Central memory CD4-positive, alpha-beta T cell (primary cell): Measurements from ENCODE around the gene FAM89A.
"Not testable (repeated sequence)": the region's sequence is repeated elsewhere in the genome, so short reads cannot be mapped to it uniquely, and the experiment has no call there.

Source experiments
- DNase-seq: peaks from one replicate; pipeline ENCODE4 v3.0.0; 2022

Gene FAM89A

DNA sequence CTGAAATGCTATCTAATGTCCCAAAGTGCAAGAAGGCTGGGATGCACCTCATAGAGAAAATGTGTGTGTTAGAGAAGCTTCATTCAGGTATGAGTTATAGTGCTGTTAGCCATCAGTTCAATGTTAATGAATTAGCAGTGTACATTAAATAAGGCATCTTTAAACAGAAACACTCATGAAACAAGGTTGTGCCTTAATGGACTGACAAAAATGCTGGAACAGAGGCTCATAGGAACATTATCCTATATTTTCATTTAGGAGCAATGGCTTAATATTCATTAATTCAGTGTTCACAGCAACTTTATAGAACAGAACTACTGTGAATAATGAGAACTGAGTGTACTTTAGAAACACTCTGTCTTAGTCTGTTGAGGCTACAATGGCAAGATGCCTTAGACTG, 15.2 kb upstream of the FAM89A start:
- no peak for DNase-seq

DNA sequence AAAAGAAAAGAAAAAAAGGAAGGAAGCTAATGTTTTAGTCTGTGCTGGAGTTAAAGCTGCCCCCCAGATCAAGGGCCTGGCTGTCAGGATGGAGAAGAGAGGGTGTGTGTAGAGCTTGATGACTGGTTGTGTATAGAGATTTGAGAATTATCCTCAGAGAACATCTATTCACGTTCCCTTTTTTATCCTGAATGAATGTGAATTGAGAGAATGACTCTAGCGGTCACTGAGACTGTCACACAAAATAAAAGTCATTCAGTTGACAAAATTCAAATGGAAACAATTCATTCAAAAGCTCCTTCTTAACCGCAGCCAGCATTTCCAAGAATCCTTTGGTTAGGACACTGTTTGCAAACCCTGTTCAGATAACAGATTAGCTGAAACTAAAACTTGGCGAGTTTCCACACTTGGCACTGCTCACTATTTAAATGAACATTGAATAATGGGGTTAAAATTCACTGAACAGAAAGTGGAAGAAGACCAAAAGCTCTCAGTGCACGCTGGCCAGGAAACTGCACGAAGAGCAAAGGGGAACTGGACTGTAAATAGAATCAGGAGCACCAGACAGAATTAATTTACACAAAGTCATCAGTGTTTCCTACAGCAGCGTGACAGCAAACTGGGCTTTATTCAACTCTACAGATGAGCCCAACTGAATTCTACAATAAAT, 13.6 kb upstream of the FAM89A start:
- DNase-seq: no peak

DNA sequence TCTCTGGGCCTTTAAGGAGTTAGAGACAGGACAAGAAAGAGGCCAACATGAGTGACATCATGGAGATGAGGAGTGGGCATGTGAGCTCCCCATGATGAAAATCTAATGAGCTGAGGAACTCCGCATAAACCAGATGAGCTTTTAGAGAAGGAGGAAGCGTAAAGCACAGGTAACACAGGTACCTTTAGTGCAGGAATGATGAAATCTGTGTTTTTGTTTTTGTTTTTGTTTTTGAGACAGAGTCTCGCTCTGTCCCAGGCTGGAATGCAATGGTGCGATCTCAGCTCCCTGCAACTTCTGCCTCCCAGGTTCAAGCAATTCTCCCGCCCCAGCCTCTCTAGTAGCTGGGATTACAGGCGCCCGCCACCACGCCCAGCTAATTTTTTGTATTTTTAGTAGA, 12.7 kb upstream of the FAM89A start:
- DNase-seq: no peak

DNA sequence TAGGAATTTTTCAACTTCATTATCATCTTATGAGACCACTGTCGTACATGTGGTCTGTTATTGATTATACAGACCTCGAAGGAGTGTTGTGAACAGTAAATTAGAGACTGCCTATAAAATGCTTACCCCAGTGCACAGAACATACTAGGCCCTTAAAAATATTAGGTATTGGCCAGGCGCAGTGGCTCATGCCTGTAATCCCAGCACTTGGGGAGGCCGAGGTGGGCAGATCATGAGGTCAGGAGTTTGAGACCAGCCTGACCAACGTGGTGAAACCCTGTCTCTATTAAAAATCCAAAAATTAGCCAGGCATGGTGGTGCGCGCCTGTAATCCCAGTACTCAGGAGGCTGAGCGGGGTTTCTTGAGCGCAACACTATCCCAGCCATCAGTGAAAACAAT, 10.9 kb upstream of the FAM89A start:
- DNase-seq: not testable (repeated sequence)

DNA sequence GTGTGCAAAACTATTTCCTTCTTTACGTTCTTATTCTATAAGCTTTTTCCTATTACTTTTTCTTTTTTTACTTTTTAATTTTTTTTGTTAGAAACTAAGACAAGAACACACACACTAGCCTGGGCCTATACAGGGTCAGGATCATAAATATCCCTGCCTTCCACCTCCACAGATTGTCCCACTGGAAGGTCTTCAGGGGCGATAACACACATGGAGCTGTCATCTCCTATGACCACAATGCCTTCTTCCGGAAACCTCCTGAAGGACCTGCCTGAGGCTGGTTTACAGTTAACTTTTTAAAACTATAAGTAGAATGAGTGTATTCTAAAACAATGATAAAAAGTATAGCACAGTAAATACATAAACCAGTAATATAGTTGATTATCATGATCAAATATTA, 10.3 kb upstream of the FAM89A start:
- DNase-seq: no peak

- DNase-seq: no peak
These were observed 9.3 kb upstream of the FAM89A start for GRCh38 chr1:231049121-231049979.

DNA sequence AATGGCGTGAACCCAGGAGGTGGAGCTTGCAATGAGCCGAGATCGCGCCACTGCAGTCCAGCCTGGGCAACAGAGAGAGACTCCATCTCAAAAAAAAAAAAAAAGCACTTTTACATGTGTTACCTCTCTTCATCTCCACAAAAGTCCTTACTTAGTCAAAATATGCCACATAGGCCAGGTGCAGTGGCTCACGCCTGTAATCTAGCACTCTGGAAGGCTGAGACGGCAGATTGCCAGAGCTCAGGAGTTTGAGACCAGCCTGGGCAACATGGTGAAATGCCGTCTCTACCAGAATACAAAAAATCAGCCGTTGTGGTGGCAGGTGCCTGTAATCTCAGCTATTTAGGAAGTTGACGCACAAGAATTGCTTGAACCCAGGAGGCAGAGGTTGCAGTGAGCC, 8.4 kb upstream of the FAM89A start:
- not testable (repeated sequence) for DNase-seq

DNA sequence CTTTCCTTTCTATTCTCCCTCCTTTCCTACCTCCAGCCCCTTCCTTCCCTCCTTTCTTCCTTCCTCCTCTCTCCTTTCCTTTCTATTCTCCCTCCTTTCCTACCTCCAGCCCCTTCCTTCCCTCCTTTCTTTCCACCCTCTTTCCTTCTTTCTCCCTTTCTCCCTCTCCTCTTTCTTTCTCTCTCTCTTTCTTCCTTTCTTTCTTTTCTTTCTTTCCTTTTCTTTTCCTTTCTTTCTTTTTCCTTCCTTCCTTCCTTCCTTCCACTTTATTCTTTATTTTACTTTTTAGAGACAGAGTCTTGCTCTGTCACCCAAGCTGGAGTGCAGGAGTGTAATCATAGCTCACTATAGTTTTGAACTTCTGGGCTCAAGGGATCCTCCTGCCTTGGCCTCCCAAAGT, 7.5 kb upstream of the FAM89A start:
- DNase-seq: not testable (repeated sequence)

- no peak for DNase-seq
These were observed 6.8 kb upstream of the FAM89A start for GRCh38 chr1:231046730-231047395.

- DNase-seq: not testable (repeated sequence)
These were observed 6.1 kb upstream of the FAM89A start for GRCh38 chr1:231045921-231046729.

DNA sequence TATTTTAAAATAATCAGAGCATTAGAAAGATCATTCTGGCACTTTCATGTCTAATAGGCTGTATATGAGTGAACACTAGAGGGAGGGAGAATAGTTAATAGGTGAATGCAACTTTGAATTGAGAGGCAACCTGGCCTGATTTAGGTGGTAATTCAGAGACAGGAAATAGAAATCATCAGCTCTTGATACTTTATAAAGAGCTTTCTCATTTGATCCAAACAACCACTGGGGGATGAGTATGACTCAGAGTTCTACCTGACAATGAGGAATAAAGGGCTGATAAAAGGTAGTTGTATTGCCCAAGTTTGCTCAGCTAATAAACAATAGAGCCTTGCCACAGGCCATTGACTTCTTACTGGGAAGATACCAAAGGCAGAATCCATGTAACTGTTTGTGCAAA, 5.2 kb upstream of the FAM89A start:
- DNase-seq: no peak

DNA sequence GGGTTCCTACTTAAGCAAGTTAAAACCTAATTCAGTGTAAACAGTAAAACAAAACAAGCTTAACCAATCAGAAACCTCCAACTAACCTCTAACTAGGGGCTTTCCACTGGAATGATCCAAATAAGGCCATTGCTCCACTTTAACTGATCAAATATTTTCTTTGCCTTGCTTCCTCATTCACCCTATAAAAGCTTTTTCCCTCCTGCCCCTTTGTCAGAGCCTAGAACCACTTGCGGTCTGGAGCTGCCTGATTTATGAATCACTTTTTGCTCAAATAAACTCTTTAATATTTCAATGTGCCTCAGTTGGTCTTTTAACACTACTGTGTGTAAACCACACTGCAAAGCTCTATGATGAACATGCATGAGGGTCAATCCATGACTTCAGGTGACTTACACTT, 4.5 kb upstream of the FAM89A start:
- no peak for DNase-seq

GRCh38 chr1:231041719-231042261, 1.7 kb upstream of the FAM89A start:
- no peak for DNase-seq

DNA sequence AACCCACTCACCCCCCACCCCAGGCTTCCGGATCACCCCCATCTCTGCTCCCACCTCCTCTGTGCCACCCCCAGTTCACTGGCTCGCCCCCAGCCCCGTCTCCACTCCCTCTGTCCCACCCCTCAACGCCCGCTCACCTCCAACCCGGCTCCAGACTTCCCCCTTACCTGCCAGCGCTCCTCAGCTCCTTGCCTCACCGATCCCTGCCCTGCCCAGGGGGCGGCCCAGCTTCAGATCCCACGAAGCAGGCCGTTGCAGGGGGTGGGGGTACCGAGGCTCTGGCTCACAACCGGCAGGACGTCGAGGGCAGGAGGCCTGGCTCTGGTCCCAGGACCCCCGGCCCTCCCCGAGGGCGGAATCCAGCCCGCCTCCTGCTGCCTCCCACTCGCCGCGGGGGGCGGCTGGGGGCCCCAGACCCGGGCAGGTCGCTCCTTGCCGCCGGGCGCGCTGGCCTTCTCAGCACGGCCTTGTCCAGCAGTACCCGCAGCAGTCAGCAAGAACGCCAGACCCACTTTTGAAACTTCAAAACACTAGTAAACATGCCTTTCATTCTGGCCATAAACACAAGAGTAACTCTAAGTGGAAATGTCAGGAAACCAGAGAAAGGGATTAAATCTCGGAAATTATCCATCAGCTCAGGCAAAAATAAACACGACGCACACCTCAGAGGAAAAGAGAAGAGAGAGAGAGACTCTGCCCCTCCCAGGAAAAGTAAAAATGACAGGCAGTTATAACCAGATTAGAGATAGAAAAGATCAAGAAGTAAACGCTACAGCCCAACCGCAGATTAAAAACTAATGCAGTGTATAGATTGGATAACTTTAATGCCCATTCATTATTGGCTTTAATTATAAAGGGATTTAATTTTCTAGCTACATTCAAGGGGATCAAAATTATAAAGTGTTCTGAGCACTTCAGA, 1.0 kb upstream of the FAM89A start:
- DNase-seq: no peak

DNA sequence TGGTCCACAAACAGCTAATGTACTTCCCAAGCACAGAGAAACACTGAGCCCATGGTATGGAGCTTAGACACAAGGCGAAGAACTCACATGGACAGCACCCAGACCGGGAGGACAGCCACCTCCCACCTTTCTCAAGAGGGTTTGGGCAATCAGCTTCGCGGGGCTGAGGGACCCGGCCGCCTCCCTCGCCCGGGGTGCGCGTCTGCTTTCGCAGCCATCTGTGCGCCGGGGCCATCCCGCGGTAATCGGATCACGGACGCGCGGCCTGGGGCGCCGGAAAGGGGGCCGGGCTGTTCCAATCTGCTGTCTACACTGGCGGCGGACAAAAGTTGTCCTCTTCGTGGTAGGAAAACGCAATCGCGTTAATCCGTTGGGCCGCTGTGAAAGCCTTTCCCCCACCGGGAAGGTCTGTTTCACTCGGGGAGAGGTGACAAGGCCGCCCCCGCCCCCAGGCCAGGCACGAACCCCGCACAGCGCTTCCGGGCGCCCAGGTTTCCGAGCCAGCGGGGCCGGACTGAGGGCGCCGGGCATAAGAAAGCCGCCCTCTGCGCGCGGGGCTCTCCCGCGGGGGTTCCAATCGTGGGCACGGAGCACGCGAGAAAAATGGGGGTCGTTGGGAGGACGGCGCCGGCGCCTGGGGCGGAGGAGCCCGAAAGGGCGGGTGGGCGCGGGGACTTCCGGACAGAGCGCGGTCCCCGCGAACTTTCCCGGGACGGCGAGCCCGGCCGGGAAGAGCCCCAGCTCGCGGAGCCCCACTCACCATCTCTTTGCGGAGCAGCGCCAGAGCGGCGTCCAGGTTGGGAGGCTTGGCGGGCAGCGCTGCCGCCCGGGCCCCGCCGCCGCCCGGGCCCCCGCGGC, 664 bp downstream of the FAM89A start:
- DNase-seq: peak; percentile 17

- no peak for DNase-seq
These were observed 2.2 kb downstream of the FAM89A start for GRCh38 chr1:231037585-231038517.

GRCh38 chr1:231036416-231036815, 3.6 kb downstream of the FAM89A start:
- DNase-seq: no peak

DNA sequence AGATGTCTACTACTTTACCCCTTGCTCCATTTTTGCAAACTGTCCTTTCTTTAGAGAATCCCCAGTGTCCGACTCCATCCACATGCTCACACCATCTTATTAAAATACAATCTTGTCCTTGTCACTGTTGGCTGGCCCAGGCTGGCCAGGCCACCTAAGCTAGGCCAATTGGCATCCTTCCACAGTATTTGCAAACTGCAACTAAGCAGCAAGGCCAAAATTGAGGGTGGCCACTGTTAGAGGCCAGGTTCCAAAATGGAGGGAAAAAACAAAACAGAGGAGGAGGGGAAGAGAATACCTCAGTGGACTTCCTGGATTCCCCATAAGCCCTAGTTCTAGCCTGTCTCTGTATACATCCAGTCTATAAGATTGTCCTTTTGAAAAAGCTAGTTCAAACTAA, 4.3 kb downstream of the FAM89A start:
- no peak for DNase-seq

DNA sequence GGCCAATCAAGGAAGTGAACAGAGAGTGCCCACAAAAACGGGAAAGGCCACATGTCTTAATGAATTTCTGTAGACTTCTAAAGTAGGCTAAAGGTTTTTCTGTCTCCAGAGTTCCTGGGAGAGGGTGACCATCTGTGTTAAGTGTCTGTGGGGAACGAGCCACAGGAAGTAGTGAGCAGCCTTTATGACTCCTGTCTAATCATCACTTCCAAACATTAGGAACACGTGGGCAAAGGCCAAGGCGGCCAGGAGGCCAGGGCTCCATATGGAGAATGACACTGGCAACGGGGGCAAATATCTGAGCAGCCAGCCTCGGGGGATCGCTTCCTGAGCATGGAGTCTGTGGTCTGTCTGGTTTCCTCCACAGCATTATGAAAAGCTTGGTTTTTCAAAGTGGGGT, 7.1 kb downstream of the FAM89A start:
- no peak for DNase-seq
